WTC11 (cell line): Measurements from ENCODE around the gene ADAMTS2. TPM values are rescaled to one million over a fixed set of nuclear protein-coding genes. Genes with fewer than 3 reads are reported as not detected.

ENCODE experiments used
- ATAC-seq: fragments of 200-7000 bp; cut with Tn5 transposase; 2 replicates; pipeline ENCODE4 v1.10.0; 2021; ENCODE audit warnings: mild to moderate bottlenecking, moderate library complexity
- CTCF ChIA-PET: fragments of 300-600 bp; sonication (Branson Sonifier 250); formaldehyde crosslinking; loops from one replicate; lab custom pipeline; 2021; ENCODE audit warnings: antibody characterized with exemption; lab: Charles Lee
- POLR2A ChIA-PET: fragments of 350-600 bp; sonication (Branson Sonifier 250); formaldehyde crosslinking; loops from one replicate; lab custom pipeline; 2021; ENCODE audit warnings: antibody characterized with exemption; lab: Charles Lee
- DNase-seq: peaks from one replicate; pipeline ENCODE4 v3.0.0; 2021; ENCODE audit warnings: low spot score
- H3K27ac Mint-ChIP-seq: 2 replicates; pipeline ENCODE4 v1.8.0; 2021; ENCODE audit warnings: mixed read lengths
- H3K27me3 Mint-ChIP-seq: 2 replicates; pipeline ENCODE4 v1.8.0; 2021; ENCODE audit warnings: low read depth, mild to moderate bottlenecking, moderate library complexity, mixed read lengths
- H3K36me3 Mint-ChIP-seq: 2 replicates; pipeline ENCODE4 v1.8.0; 2021; ENCODE audit warnings: mixed read lengths
- H3K4me1 Mint-ChIP-seq: 2 replicates; pipeline ENCODE4 v1.8.0; 2022; ENCODE audit warnings: mixed read lengths
- H3K4me3 Mint-ChIP-seq: 2 replicates; pipeline ENCODE4 v1.8.0; 2021; ENCODE audit warnings: mild to moderate bottlenecking, moderate library complexity, mixed read lengths
- H3K9me3 Mint-ChIP-seq: 2 replicates; pipeline ENCODE4 v1.8.0; 2021; ENCODE audit warnings: mixed read lengths
- CBFB ChIP-seq: sonication (generic); formaldehyde crosslinking; IDR thresholded peaks from 2 replicates; pipeline ENCODE4 v1.8.1; 2022; ENCODE audit warnings: mild to moderate bottlenecking, low read depth, missing genetic modification reagents
- IRF2 ChIP-seq: sonication (generic); formaldehyde crosslinking; IDR thresholded peaks from 2 replicates; pipeline ENCODE4 v1.8.0; 2022; ENCODE audit warnings: low read depth, missing genetic modification reagents, borderline replicate concordance
- NR1H2 ChIP-seq: sonication (generic); formaldehyde crosslinking; IDR thresholded peaks from 2 replicates; pipeline ENCODE4 v1.9.0; 2021; ENCODE audit warnings: mild to moderate bottlenecking, moderate library complexity, missing genetic modification reagents
- SMAD3 ChIP-seq: sonication (generic); formaldehyde crosslinking; IDR thresholded peaks from 2 replicates; pipeline ENCODE4 v1.8.0; 2022; ENCODE audit warnings: missing genetic modification reagents, mild to moderate bottlenecking, borderline replicate concordance
- SOX15 ChIP-seq: fragments of 250-450 bp; sonication (Bioruptor Pico); IDR thresholded peaks from 2 replicates; pipeline ENCODE4 v1.9.0; 2021; ENCODE audit warnings: mild to moderate bottlenecking
- ZNF121 ChIP-seq: sonication (generic); formaldehyde crosslinking; IDR thresholded peaks from 2 replicates; pipeline ENCODE4 v1.8.0; 2023; ENCODE audit warnings: missing genetic modification reagents
- ZNF416 ChIP-seq: fragments of 250-450 bp; sonication (Bioruptor Pico); IDR thresholded peaks from 2 replicates; pipeline ENCODE4 v1.9.0; 2021; ENCODE audit warnings: mild to moderate bottlenecking, inconsistent platforms
- ZNF671 ChIP-seq: fragments of 250-450 bp; sonication (Bioruptor Pico); IDR thresholded peaks from 2 replicates; pipeline ENCODE4 v1.8.0; 2021; ENCODE audit warnings: mild to moderate bottlenecking
- total RNA-seq: library from RNA; stranded (reverse); gene quantifications from 3 replicates; pipeline ENCODE4 v1.2.3, GENCODE V29; 2021
- TF ChIP-seq, protein P1 (sequence below): sonication (generic); formaldehyde crosslinking; IDR thresholded peaks from 2 replicates; pipeline ENCODE4 v1.8.0; 2023; ENCODE audit warnings: mild to moderate bottlenecking, missing genetic modification reagents
- TF ChIP-seq, protein P2 (sequence below): sonication (generic); formaldehyde crosslinking; IDR thresholded peaks from 2 replicates; pipeline ENCODE4 v1.8.1; 2022; ENCODE audit warnings: low read depth, mild to moderate bottlenecking, moderate library complexity, missing genetic modification reagents, borderline replicate concordance
- TF ChIP-seq, protein P3 (sequence below): fragments of 250-450 bp; sonication (Bioruptor Pico); IDR thresholded peaks from 2 replicates; pipeline ENCODE4 v1.9.0; 2021; ENCODE audit warnings: mild to moderate bottlenecking
- TF ChIP-seq, protein P4 (sequence below): sonication (generic); formaldehyde crosslinking; IDR thresholded peaks from 2 replicates; pipeline ENCODE4 v1.8.1; 2022; ENCODE audit warnings: mild to moderate bottlenecking, moderate library complexity, missing genetic modification reagents
- TF ChIP-seq, protein P5 (sequence below): sonication (generic); formaldehyde crosslinking; IDR thresholded peaks from 2 replicates; pipeline ENCODE4 v1.8.1; 2023; ENCODE audit warnings: mild to moderate bottlenecking, missing genetic modification reagents, moderate library complexity
- TF ChIP-seq, protein P6 (sequence below): sonication (generic); formaldehyde crosslinking; IDR thresholded peaks from 2 replicates; pipeline ENCODE4 v1.8.0; 2023; ENCODE audit warnings: missing genetic modification reagents, mild to moderate bottlenecking, borderline replicate concordance
- TF ChIP-seq, protein P7 (sequence below): sonication (generic); formaldehyde crosslinking; IDR thresholded peaks from 2 replicates; pipeline ENCODE4 v1.8.0; 2022; ENCODE audit warnings: mild to moderate bottlenecking, missing genetic modification reagents

The ADAMTS2 gene
- total RNA-seq, 1 experiment from 2014 or later = 11.2 TPM

DNA sequence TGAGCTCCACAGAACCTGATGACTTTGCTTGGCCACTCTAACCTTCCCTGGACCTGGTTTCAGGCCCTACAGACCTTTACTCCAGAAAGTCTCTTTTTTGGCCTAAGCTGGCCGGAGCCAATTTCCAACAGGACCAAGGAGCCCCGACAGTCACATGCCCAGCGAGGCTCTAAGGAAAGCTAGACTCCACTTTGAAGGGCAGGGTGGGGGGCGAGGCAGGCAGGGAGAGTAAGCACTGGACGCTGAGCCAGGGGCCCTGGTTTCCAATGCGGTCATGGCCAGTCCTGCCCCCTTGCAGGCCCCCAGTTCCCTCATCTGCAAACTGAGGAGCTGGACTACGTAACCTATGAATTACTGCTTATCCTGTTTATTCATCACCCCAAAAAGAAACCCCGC, 65.2 kb downstream of the ADAMTS2 start:
- H3K36me3 Mint-ChIP-seq = no peaks in the 10 kb centered on the region
- H3K27ac Mint-ChIP-seq = no peak overlapping the region; the same call in 1 of the 2 replicates
- CTCF ChIA-PET = interaction anchor here (1.0 to 1.4 kb wide), 2 partner anchors 14 to 34 kb away, joined by 3 to 4 read pairs; no protein-coding TSS in a partner anchor
- ATAC-seq (no peak), DNase-seq (no peak)
- H3K27me3 Mint-ChIP-seq = no peaks in the 10 kb centered on the region
- 0 out of 2 replicates have a peak, but pooled peaks cover 8% of the 10 kb centered on the region for H3K4me1 Mint-ChIP-seq
- H3K9me3 Mint-ChIP-seq = peaks cover 8% of the 10 kb centered on the region
- POLR2A ChIA-PET = no interaction called here
- TF ChIP-seq CBFB (CRISPR knock-in tag) (no peak), IRF2 (CRISPR knock-in tag) (no peak), ZNF416 (CRISPR knock-in tag) (no peak), NR1H2 (CRISPR knock-in tag) (no peak), SOX15 (CRISPR knock-in tag) (no peak), SMAD3 (no peak), ZNF121 (CRISPR knock-in tag) (no peak), ZNF671 (CRISPR knock-in tag) (no peak)
- TF ChIP-seq, protein P1, sequence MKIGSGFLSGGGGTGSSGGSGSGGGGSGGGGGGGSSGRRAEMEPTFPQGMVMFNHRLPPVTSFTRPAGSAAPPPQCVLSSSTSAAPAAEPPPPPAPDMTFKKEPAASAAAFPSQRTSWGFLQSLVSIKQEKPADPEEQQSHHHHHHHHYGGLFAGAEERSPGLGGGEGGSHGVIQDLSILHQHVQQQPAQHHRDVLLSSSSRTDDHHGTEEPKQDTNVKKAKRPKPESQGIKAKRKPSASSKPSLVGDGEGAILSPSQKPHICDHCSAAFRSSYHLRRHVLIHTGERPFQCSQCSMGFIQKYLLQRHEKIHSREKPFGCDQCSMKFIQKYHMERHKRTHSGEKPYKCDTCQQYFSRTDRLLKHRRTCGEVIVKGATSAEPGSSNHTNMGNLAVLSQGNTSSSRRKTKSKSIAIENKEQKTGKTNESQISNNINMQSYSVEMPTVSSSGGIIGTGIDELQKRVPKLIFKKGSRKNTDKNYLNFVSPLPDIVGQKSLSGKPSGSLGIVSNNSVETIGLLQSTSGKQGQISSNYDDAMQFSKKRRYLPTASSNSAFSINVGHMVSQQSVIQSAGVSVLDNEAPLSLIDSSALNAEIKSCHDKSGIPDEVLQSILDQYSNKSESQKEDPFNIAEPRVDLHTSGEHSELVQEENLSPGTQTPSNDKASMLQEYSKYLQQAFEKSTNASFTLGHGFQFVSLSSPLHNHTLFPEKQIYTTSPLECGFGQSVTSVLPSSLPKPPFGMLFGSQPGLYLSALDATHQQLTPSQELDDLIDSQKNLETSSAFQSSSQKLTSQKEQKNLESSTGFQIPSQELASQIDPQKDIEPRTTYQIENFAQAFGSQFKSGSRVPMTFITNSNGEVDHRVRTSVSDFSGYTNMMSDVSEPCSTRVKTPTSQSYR (CRISPR knock-in tag) = no peak
- TF ChIP-seq, protein P2, sequence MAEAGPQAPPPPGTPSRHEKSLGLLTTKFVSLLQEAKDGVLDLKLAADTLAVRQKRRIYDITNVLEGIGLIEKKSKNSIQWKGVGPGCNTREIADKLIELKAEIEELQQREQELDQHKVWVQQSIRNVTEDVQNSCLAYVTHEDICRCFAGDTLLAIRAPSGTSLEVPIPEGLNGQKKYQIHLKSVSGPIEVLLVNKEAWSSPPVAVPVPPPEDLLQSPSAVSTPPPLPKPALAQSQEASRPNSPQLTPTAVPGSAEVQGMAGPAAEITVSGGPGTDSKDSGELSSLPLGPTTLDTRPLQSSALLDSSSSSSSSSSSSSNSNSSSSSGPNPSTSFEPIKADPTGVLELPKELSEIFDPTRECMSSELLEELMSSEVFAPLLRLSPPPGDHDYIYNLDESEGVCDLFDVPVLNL (CRISPR knock-in tag) = no peak
- TF ChIP-seq, protein P3, sequence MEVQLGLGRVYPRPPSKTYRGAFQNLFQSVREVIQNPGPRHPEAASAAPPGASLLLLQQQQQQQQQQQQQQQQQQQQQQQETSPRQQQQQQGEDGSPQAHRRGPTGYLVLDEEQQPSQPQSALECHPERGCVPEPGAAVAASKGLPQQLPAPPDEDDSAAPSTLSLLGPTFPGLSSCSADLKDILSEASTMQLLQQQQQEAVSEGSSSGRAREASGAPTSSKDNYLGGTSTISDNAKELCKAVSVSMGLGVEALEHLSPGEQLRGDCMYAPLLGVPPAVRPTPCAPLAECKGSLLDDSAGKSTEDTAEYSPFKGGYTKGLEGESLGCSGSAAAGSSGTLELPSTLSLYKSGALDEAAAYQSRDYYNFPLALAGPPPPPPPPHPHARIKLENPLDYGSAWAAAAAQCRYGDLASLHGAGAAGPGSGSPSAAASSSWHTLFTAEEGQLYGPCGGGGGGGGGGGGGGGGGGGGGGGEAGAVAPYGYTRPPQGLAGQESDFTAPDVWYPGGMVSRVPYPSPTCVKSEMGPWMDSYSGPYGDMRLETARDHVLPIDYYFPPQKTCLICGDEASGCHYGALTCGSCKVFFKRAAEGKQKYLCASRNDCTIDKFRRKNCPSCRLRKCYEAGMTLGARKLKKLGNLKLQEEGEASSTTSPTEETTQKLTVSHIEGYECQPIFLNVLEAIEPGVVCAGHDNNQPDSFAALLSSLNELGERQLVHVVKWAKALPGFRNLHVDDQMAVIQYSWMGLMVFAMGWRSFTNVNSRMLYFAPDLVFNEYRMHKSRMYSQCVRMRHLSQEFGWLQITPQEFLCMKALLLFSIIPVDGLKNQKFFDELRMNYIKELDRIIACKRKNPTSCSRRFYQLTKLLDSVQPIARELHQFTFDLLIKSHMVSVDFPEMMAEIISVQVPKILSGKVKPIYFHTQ (CRISPR knock-in tag) = no peak
- TF ChIP-seq, protein P4, sequence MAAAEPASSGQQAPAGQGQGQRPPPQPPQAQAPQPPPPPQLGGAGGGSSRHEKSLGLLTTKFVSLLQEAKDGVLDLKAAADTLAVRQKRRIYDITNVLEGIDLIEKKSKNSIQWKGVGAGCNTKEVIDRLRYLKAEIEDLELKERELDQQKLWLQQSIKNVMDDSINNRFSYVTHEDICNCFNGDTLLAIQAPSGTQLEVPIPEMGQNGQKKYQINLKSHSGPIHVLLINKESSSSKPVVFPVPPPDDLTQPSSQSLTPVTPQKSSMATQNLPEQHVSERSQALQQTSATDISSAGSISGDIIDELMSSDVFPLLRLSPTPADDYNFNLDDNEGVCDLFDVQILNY (CRISPR knock-in tag) = no peak
- TF ChIP-seq, protein P5, sequence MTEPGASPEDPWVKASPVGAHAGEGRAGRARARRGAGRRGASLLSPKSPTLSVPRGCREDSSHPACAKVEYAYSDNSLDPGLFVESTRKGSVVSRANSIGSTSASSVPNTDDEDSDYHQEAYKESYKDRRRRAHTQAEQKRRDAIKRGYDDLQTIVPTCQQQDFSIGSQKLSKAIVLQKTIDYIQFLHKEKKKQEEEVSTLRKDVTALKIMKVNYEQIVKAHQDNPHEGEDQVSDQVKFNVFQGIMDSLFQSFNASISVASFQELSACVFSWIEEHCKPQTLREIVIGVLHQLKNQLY (CRISPR knock-in tag) = no peak
- TF ChIP-seq, protein P6, sequence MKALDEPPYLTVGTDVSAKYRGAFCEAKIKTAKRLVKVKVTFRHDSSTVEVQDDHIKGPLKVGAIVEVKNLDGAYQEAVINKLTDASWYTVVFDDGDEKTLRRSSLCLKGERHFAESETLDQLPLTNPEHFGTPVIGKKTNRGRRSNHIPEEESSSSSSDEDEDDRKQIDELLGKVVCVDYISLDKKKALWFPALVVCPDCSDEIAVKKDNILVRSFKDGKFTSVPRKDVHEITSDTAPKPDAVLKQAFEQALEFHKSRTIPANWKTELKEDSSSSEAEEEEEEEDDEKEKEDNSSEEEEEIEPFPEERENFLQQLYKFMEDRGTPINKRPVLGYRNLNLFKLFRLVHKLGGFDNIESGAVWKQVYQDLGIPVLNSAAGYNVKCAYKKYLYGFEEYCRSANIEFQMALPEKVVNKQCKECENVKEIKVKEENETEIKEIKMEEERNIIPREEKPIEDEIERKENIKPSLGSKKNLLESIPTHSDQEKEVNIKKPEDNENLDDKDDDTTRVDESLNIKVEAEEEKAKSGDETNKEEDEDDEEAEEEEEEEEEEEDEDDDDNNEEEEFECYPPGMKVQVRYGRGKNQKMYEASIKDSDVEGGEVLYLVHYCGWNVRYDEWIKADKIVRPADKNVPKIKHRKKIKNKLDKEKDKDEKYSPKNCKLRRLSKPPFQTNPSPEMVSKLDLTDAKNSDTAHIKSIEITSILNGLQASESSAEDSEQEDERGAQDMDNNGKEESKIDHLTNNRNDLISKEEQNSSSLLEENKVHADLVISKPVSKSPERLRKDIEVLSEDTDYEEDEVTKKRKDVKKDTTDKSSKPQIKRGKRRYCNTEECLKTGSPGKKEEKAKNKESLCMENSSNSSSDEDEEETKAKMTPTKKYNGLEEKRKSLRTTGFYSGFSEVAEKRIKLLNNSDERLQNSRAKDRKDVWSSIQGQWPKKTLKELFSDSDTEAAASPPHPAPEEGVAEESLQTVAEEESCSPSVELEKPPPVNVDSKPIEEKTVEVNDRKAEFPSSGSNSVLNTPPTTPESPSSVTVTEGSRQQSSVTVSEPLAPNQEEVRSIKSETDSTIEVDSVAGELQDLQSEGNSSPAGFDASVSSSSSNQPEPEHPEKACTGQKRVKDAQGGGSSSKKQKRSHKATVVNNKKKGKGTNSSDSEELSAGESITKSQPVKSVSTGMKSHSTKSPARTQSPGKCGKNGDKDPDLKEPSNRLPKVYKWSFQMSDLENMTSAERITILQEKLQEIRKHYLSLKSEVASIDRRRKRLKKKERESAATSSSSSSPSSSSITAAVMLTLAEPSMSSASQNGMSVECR (CRISPR knock-in tag) = no peak
- TF ChIP-seq, protein P7, sequence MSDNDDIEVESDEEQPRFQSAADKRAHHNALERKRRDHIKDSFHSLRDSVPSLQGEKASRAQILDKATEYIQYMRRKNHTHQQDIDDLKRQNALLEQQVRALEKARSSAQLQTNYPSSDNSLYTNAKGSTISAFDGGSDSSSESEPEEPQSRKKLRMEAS (CRISPR knock-in tag) = no peak
- no peak overlapping the region for H3K4me3 Mint-ChIP-seq
